Daoy (cell line): ENCODE measurements around the gene PPP6R2. TPM values are rescaled to one million over a fixed set of nuclear protein-coding genes. Genes with fewer than 3 reads are reported as not detected.

Experiments used
- DNase-seq: peaks from one replicate; pipeline ENCODE4 v3.0.0-alpha.2; 2015; ENCODE audit warnings: low read depth
- total RNA-seq: library from RNA; depleted of rRNA; stranded (reverse); fragments of >200 nt; shearing (Covaris generic); gene quantifications from 2 replicates; pipeline ENCODE4 v1.2.3, GENCODE V29; 2014; rRNA removed

PPP6R2 gene
- total RNA-seq, 1 experiment from 2014 or later, result 39.1 TPM

DNA sequence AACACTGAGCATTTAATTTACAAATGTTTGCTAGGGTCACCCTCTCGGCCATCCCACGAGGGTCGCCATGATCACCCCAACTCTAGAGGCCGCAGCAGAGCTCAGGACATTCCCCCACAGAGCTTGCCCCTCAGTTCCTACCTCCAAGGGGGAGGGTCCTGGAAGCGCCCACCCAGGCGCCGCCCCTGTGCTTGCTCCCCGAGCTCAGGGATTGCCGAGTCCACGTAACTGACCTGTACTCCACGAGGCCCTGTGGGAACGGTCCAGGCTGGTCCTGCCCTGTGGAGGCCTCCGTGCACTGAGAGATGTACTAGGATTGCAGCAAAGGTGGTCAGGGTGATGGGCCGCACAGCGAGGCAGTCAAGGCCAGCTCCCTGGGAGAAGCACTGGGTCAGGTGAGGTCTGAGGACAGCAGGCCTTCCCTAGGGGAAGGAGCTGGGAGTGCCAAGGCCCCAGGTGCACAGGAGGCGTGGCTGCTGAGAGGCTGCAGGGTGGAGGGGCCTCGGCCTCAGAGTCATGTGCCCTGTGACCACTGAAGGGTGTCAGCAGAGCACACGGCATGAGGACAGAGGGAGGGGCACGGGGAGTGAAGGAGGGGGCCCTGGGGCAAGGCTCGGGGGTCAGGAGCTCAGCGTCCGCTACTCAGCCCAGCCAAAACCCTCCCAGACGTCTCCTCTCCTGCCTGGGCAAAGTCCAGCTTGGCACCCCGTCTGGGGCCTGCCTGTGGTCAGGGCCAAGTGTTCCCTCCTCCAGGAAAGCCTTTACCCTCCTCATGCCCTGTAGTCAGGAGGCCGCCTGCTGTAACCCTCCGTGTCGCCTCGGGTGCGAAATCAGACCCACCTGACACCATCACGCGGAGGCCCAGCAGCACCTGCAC lies 141.1 kb downstream of the PPP6R2 start:
- DNase-seq, result no peak

DNA sequence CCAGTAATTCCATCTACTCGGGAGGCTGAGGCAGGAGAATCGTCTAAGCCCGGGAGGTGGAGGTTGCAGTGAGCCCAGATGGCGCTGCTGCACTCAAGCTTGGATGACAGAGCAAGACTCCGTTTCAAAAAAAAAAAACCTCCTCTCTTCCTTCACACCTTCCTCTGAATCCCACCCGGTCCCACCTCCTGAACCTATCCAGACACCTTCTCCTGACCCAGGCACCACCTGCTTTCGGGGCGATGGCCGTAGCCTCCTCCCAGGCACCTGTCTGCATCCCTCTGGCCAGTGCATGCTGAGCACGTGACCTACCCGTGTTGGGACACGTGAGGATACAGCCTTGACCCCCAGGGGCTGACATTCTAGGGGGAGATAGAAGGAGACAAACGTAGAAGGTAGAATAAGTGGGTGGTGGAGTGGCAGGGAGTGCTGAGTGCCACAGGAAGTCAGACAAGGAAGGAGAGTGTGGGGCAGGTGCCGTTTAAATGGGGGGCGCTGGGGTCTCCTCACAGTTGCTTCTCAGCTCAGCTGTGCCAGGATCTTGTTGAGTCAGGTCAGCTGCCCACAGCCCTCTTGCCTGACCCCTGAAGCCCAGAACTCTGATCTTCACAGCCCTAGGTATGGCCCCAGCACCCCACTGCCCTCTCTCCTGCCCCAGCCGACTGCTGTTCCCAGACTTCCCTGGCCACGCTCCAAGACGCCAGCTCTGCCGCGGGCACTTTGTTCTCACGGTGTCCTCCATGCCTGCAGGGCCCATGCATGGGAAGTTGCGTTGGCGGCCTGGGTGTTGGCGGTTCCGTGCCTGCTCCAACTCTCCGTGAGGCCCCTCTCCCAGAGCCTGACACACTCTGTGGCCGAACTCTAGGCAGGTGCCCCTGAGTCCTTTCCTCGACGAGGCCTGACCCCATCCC lies 142.3 kb downstream of the PPP6R2 start:
- peak; percentile 59 for DNase-seq

DNA sequence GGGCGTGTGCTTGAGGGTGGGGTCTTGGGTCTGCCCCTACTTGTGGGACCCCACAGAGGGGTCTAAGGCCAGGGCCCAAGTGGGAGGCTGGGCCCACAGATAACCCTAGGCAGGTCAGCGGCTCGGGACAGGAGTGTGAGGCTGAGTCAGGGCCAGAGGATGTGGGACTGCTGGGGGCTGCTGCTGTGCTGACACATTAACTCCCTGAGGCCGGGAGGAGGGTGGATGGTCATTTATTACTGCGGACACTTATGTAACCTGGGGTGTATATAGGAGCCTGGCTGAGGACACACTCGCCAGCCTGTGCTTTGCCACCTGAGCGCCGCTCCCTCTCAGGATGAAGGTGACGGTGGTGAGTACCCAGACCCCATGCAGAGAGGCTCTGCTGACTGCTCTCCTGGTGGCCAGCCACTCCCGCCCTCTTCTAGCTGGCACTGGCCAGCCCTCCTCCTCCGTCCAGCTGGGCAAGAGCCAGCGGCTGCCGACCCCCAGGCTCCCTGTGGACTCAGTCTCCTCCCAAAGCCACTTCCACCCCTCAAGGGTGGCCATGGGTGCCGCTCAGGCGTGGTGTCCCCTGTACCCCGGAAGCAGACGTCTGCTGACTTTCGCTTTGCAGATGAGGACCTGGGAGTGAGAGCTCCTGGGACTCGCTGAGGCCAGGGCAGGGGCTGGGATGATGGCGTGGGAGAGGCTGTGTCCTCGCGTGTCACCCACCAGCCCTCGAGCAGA lies 143.6 kb downstream of the PPP6R2 start, which contains the start of gene MIOX:
Gene MIOX (plus strand): TSS at position 299 of the 729 bp plus-strand sequence. CDS start 39 bp downstream, at position 338.
- DNase-seq, result peak; percentile 29

DNA sequence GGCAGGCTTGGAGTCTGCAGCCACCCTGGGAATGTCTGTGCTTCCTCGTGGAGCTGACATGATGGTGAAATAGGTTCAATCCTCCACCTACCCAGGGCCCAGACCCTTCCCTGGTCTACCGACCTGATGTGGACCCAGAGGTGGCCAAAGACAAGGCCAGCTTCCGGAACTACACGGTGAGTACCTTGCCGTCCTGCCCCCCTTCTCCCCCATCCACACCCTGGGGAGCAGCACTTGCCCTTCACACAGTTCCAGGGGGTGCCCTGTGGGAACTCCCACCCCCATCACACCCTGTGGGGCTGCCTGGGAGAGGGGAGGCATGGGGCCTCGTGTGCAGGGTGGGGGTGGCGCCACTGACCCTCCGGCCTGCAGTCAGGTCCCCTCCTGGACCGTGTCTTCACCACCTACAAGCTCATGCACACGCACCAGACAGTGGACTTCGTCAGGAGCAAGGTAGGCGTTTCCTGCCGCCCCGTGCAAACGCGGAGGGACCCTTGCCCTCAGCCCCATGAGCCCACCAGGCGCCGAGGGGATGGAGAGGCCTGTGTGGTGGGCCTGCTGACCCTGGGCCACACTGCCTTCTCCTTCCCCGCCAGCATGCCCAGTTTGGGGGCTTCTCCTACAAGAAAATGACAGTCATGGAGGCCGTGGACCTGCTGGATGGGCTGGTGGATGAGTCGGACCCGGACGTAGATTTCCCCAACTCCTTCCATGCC lies 144.3 kb downstream of the PPP6R2 start:
- DNase-seq, result no peak

DNA sequence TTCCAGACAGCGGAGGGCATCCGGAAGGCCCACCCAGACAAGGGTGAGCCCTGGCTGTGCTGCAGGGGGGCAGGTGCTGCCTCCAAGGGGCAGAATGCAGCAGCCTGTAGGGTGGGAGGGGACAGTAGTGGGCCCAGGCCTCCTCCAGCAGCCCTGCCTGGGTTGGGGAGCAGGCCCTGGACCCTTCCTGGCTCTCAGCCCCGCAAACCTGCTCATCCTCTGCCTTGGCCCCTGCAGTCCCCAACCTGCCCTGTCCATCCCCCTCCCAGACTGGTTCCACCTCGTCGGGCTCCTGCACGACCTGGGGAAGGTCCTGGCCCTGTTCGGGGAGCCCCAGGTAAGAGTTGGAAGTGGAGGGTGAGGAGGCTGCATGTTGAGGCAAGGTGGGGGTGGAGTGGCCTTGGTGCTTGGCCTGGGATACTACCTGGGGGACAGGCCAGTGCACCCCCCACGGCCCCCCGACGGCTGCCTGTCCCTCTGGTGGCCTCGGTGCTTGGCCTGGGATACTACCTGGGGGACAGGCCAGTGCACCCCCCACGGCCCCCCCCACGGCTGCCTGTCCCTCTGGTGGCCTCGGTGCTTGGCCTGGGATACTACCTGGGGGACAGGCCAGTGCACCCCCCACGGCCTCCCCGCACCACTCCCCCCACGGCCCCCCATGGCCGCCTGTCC lies 145.0 kb downstream of the PPP6R2 start:
- no peak for DNase-seq

DNA sequence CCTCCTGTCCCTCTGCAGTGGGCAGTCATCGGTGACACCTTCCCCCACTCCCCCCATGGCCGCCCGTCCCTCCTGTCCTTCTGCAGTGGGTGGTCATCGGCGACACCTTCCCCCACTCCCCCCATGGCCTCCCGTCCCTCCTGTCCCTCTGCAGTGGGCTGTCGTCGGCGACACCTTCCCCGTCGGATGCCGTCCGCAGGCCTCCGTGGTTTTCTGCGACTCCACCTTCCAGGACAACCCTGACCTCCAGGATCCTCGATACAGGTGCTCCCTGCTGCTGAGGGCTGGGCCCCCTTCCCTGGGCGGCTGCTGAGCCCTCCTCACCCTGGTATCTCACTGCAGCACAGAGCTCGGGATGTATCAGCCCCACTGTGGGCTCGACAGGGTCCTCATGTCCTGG lies 145.8 kb downstream of the PPP6R2 start:
- DNase-seq, result peak; percentile 0

DNA sequence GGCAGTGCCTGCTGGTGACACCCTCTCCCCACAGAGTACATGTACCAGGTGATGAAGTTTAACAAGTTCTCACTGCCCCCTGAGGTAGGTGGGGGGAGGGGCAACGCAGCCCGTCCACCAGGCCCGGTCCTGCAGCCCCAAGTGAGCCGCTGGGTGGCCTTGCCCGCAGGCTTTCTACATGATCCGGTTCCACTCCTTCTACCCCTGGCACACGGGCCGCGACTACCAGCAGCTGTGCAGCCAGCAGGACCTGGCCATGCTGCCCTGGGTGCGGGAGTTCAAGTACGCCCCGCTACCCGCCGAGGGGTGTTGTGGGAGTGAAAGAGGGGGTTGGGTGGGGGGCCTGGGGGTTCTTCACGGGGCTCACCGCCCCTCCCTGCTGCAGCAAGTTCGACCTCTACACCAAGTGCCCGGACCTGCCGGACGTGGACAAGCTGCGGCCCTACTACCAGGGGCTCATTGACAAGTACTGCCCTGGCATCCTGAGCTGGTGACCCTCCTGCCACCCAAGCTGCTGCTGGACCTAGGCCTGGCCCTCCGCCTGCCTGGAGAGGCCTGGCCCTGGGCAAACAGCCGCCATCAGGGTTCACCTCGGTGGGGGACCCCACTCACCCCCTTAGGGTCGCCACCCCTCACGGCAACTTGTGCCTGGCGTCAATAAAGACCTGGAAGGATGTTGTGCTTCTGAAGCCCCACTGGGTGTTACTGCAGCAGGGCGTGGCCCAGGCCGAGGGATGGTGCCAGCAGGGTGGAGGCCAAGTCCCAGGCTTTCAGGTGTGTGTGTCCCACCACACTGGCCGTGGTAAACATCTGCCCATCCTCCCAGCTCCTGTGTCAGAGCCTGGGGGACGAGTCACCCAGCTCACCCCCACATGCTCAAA lies 146.5 kb downstream of the PPP6R2 start:
- peak; percentile 2 for DNase-seq

DNA sequence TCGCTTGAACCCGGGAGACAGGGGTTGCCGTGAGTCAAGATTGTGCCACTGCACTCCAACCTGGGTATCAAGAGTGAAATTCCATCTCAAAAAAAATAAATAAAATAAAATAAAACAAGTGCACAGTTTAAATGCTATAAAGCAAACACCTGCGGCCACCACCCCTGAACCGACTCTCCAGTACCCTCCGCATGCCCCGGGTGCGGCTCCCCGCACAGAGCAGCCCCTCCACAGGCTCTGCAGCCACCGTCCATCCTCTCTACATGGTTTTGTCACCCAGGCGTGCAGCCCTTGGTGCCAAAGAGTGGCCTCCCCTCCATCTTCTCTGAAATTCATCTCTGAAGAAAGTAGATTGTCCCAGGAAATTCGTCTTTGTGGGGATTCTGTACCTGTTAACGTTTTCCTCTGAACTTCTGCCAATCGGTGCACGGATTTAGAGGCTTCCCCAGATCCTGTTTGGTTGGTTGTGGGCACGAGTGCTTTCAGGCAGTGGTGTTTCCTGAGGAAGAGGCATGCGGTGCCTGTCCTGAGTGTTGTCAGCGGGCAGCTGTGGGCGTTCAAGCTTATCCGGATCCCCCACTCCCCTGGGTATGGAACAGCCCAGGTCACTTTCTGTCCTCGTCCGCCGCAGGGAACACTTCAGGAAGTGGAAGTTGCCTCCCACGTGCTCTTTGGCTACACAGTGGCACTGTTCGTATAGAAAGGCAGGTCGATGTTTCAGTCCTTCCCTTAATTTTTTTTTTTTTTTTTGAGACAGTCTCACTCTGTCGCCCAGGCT lies 147.6 kb downstream of the PPP6R2 start:
- DNase-seq, result peak; percentile 2

Other genes starting within 250 kb of the PPP6R2 start
- gene PANX2, start 172.6 kb upstream of the PPP6R2 start, total RNA-seq, result 0.48 and 1.5 TPM in 2 replicates
- 21.8 and 26.3 TPM in 2 replicates for gene TRABD, start 157.4 kb upstream of the PPP6R2 start, total RNA-seq
- 19.1 and 20.5 TPM in 2 replicates for gene SELENOO, start 142.3 kb upstream of the PPP6R2 start, total RNA-seq
- 9.0 and 17.3 TPM in 2 replicates for gene TUBGCP6, start 98.3 kb upstream of the PPP6R2 start, total RNA-seq
- 5.1 and 18.1 TPM in 2 replicates for gene HDAC10, start 92.1 kb upstream of the PPP6R2 start, total RNA-seq
- 14.6 and 16.9 TPM in 2 replicates for gene MAPK12, start 81.6 kb upstream of the PPP6R2 start, total RNA-seq
- 1.3 and 4.8 TPM in 2 replicates for gene MAPK11, start 72.9 kb upstream of the PPP6R2 start, total RNA-seq
- 35.8 and 42.4 TPM in 2 replicates for gene PLXNB2, start 35.7 kb upstream of the PPP6R2 start, total RNA-seq
- 0.09 and 1.3 TPM in 2 replicates for gene DENND6B, start 16.3 kb upstream of the PPP6R2 start, total RNA-seq
- 40.5 and 47.0 TPM in 2 replicates for gene SBF1, start 131.7 kb downstream of the PPP6R2 start, total RNA-seq
- gene ADM2, start 138.2 kb downstream of the PPP6R2 start, total RNA-seq, result 0.03 and 0.23 TPM in 2 replicates
- gene MIOX, start 143.5 kb downstream of the PPP6R2 start, total RNA-seq, result not detected in 2 replicates
- gene LMF2, start 164.4 kb downstream of the PPP6R2 start, total RNA-seq, result 13.9 and 25.4 TPM in 2 replicates
- gene NCAPH2, start 164.9 kb downstream of the PPP6R2 start, total RNA-seq, result 70.7 and 85.0 TPM in 2 replicates
- gene SCO2, start 182.3 kb downstream of the PPP6R2 start, total RNA-seq, result 9.4 and 11.5 TPM in 2 replicates
- gene TYMP, start 186.7 kb downstream of the PPP6R2 start, total RNA-seq, result 5.1 and 5.3 TPM in 2 replicates
- gene KLHDC7B, start 202.6 kb downstream of the PPP6R2 start, total RNA-seq, result 0.06 TPM in 1 of 2 replicates, not detected in the other
- 0.51 TPM in 1 of 2 replicates, not detected in the other for gene SYCE3, start 219.6 kb downstream of the PPP6R2 start, total RNA-seq
- 6.1 and 7.9 TPM in 2 replicates for gene CPT1B, start 235.1 kb downstream of the PPP6R2 start, total RNA-seq
- gene CHKB, start 239.5 kb downstream of the PPP6R2 start, total RNA-seq, result 18.3 and 26.2 TPM in 2 replicates